ENCODE measurements around the gene FPR1.

Gene FPR1

GRCh38 chr19:51751655-51752054 is at the start of gene FPR1:
Gene FPR1, minus strand, starts transcription at chr19:51751878. Its CDS starts 4,884 bp downstream, at chr19:51746994.
- peak; percentile 97 for DNase-seq

- no peak for DNase-seq
These were observed 49.0 kb upstream of the FPR1 start for GRCh38 chr19:51800473-51801244.

GRCh38 chr19:51799774-51800472 is 48.2 kb upstream of the FPR1 start:
- no peak for DNase-seq

GRCh38 chr19:51799034-51799773 is 47.5 kb upstream of the FPR1 start:
- DNase-seq = peak; percentile 93

GRCh38 chr19:51798062-51798461 is 46.4 kb upstream of the FPR1 start:
- no peak for DNase-seq

GRCh38 chr19:51797480-51797879 is 45.8 kb upstream of the FPR1 start:
- DNase-seq = no peak

GRCh38 chr19:51796195-51796679 is 44.6 kb upstream of the FPR1 start:
- peak; percentile 42 for DNase-seq

- no peak for DNase-seq
These were observed 43.3 kb upstream of the FPR1 start, which contains the start of gene FPR3 for GRCh38 chr19:51794885-51795490. Gene FPR3, plus strand, starts transcription at chr19:51795157. Its CDS starts 28,592 bp downstream, at chr19:51823749.

- no peak for DNase-seq
These were observed 42.3 kb upstream of the FPR1 start for GRCh38 chr19:51793994-51794393.

- no peak for DNase-seq
These were observed 41.3 kb upstream of the FPR1 start for GRCh38 chr19:51792932-51793331.

- DNase-seq = peak; percentile 40
These were observed 37.5 kb upstream of the FPR1 start for GRCh38 chr19:51789061-51789795.

GRCh38 chr19:51788029-51788428 is 36.4 kb upstream of the FPR1 start:
- DNase-seq = no peak

GRCh38 chr19:51786646-51787494 is 35.2 kb upstream of the FPR1 start:
- peak; percentile 84 for DNase-seq

- peak; percentile 100 for DNase-seq
These were observed 33.4 kb upstream of the FPR1 start for GRCh38 chr19:51784922-51785690.

GRCh38 chr19:51784109-51784785 is 32.6 kb upstream of the FPR1 start:
- no peak for DNase-seq

GRCh38 chr19:51783372-51783771 is 31.7 kb upstream of the FPR1 start:
- peak; percentile 98 for DNase-seq

- DNase-seq = peak; percentile 19
These were observed 30.3 kb upstream of the FPR1 start for GRCh38 chr19:51781999-51782398.

GRCh38 chr19:51780270-51780669 is 28.6 kb upstream of the FPR1 start:
- peak; percentile 71 for DNase-seq

- DNase-seq = no peak
These were observed 28.0 kb upstream of the FPR1 start for GRCh38 chr19:51779703-51780102.

GRCh38 chr19:51779181-51779580 is 27.5 kb upstream of the FPR1 start:
- DNase-seq = peak; percentile 24

Data from MV-4-11 (cell line).